Gastrocnemius medialis (tissue), 4 donors: ENCODE results near the gene ARF4.

ENCODE experiments used
- CTCF ChIP-seq, 5 experiments: fragments of 450-650 bp in 3 of 5; fragments of 200-600 bp in 2 of 5; sonication (generic) in 2 of 5; IDR thresholded peaks in 4 of 5; conservative IDR thresholded peaks in 1 of 5; 1 replicate in 4 of 5; 2 replicates in 1 of 5; pipeline ENCODE4 v1.5.1; 2016 to 2019; ENCODE audit warnings: antibody characterized with exemption in 5 of 5, mild to moderate bottlenecking in 3 of 5, moderate library complexity in 3 of 5
- POLR2A ChIP-seq, 2 donors: fragments of 450-650 bp; IDR thresholded peaks; one replicate each; pipeline ENCODE4 v1.6.1; 2017; ENCODE audit warnings: antibody characterized with exemption in 2 of 2, mild to moderate bottlenecking in 2 of 2, moderate library complexity in 2 of 2

DNA sequence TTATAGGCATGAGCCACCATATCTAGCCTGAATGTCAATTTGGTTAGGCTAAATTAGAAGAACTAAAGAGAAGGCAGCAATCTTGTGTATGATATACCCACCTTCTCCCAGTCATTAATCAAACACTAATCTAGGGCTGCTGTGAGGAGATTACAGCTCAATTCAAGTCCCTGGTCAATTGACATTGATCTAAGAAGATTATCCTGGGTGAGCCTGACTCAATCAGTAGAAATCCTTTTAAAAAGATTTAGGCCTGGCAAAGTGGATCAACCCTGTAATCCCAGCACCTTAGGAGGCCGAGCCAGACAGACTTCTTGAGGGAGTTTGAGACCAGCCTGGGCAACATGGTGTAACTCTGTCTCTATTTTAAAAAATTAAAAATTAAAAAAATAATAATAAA, 50.5 kb downstream of the ARF4 start:
- TF ChIP-seq CTCF (IDR thresholded peaks at IDR 0.05 in 4 of 5, conservative IDR thresholded peaks at IDR 0.05 in 1 of 5) (no peak), POLR2A (IDR thresholded peaks at IDR 0.05) (no peak)
